HCT116 (cell line): ENCODE data around the gene TASP1. TPM values are rescaled to one million over a fixed set of nuclear protein-coding genes. Genes with fewer than 3 reads are reported as not detected.

Experiments
- ATAC-seq: fragments of 200-7000 bp; cut with Tn5 transposase; 2 replicates; pipeline ENCODE4 v1.9.1; 2020; ENCODE audit warnings: mild to moderate bottlenecking, moderate library complexity
- BruUV-seq: library from RNA; stranded (reverse); fragments of 400-500 nt; replicated peaks from 2 replicates; lab custom pipeline; 2021; lab: Mats Ljungman, UMichigan
- CTCF ChIA-PET: fragments of 300-600 bp; sonication (Branson Sonifier 250); formaldehyde crosslinking; loops from one replicate; lab custom pipeline; 2021; ENCODE audit warnings: antibody characterized with exemption; lab: Charles Lee
- POLR2A ChIA-PET: fragments of 300-600, 350-600 bp; sonication (Branson Sonifier 250); formaldehyde crosslinking; loops from one replicate; lab custom pipeline; 2021; ENCODE audit warnings: antibody characterized with exemption; lab: Charles Lee
- RAD21 ChIA-PET, 2 experiments: fragments of 300-600 bp; sonication (Branson Sonifier 250); formaldehyde crosslinking; loops; one replicate each; lab custom pipeline; 2023; ENCODE audit warnings: low total read pairs in 2 of 2; ENCODE audit not compliant: uncharacterized antibody in 2 of 2, unreplicated experiment in 2 of 2, low non-redundant PET in 1 of 2; lab: Charles Lee
- DNase-seq: peaks from one replicate; pipeline ENCODE4 v3.0.0-alpha.2; 2010; ENCODE audit warnings: low read depth, low spot score
- H2AFZ ChIP-seq: fragments of 200-600 bp; shearing (Covaris generic), sonication (generic); 2 replicates; pipeline ENCODE4 v1.6.1; 2017; ENCODE audit warnings: low read depth, mixed run types, mixed read lengths, antibody characterized with exemption, low read length; ENCODE audit not compliant: poor library complexity, severe bottlenecking
- H3K27ac ChIP-seq: 2 replicates; pipeline ENCODE4 v1.5.1; 2012; ENCODE audit warnings: low read depth, low read length
- H3K27me3 ChIP-seq: fragments of 200-600 bp; sonication (generic); 2 replicates; pipeline ENCODE4 v1.6.1; 2016; ENCODE audit warnings: mixed run types, low read length, mixed read lengths; ENCODE audit not compliant: insufficient read depth
- H3K36me3 ChIP-seq, 2 experiments: fragments of 200-500 bp in 1 of 2; fragments of 200-600 bp in 1 of 2; sonication (Bioruptor generic) in 1 of 2; sonication (generic) in 1 of 2; 2 replicates each; pipeline versions ENCODE4 v1.5.1 to v1.6.1; 2014 to 2016; ENCODE audit warnings: low read length in 2 of 2, inconsistent platforms in 1 of 2, mixed read lengths in 1 of 2, mixed run types in 1 of 2; ENCODE audit not compliant: insufficient read depth in 2 of 2, control insufficient read depth in 1 of 2
- H3K4me1 ChIP-seq, 2 experiments: fragments of 200-600 bp in 1 of 2; sonication (generic) in 1 of 2; 2 replicates each; pipeline versions ENCODE4 v1.5.1 to v1.6.1; 2012 to 2017; ENCODE audit warnings: low read length in 2 of 2, inconsistent platforms in 1 of 2, mild to moderate bottlenecking in 1 of 2, mixed read lengths in 1 of 2, mixed run types in 1 of 2, moderate library complexity in 1 of 2; ENCODE audit not compliant: insufficient read depth in 2 of 2, control insufficient read depth in 1 of 2
- H3K4me2 ChIP-seq: fragments of 200-600 bp; sonication (generic); 2 replicates; pipeline ENCODE4 v1.6.1; 2017; ENCODE audit warnings: mixed run types, low read length, mixed read lengths
- H3K4me3 ChIP-seq, 2 experiments: fragments of 200-600 bp in 1 of 2; sonication (generic) in 1 of 2; replicated peaks in 1 of 2; 2 replicates each; pipeline ENCODE4 v1.5.1; 2011 to 2016; ENCODE audit warnings: low read length in 2 of 2, control low read depth in 1 of 2, low read depth in 1 of 2, mild to moderate bottlenecking in 1 of 2, mixed read lengths in 1 of 2, mixed run types in 1 of 2
- H3K79me2 ChIP-seq: fragments of 200-600 bp; sonication (generic); 2 replicates; pipeline ENCODE4 v1.6.1; 2017; ENCODE audit warnings: mild to moderate bottlenecking, mixed run types, low read length, moderate library complexity, mixed read lengths; ENCODE audit not compliant: insufficient read depth
- H3K9ac ChIP-seq: fragments of 200-600 bp; sonication (generic); 2 replicates; pipeline ENCODE4 v1.6.1; 2016; ENCODE audit warnings: low read length, mixed read lengths
- H3K9me2 ChIP-seq: fragments of 200-600 bp; sonication (generic), shearing (Covaris generic); 2 replicates; pipeline ENCODE4 v1.6.1; 2017; ENCODE audit warnings: mixed run types, mild to moderate bottlenecking, moderate library complexity; ENCODE audit not compliant: insufficient read depth
- H3K9me3 ChIP-seq, 2 experiments: fragments of 200-500 bp in 1 of 2; fragments of 200-600 bp in 1 of 2; sonication (Bioruptor generic) in 1 of 2; sonication (generic) in 1 of 2; 2 replicates each; pipeline ENCODE4 v1.6.1; 2014 to 2017; ENCODE audit warnings: low read length in 2 of 2, mixed read lengths in 2 of 2, inconsistent platforms in 1 of 2, low read depth in 1 of 2, mild to moderate bottlenecking in 1 of 2, mixed run types in 1 of 2, moderate library complexity in 1 of 2; ENCODE audit not compliant: control insufficient read depth in 1 of 2, insufficient read depth in 1 of 2
- H4K20me1 ChIP-seq: fragments of 200-600 bp; sonication (generic), shearing (Covaris generic); 2 replicates; pipeline ENCODE4 v1.6.1; 2017; ENCODE audit warnings: mixed run types, mild to moderate bottlenecking, moderate library complexity; ENCODE audit not compliant: insufficient read depth
- ATF3 ChIP-seq: IDR thresholded peaks from 2 replicates; pipeline ENCODE4 v1.6.1; 2012
- CBX3 ChIP-seq: IDR thresholded peaks from 2 replicates; pipeline ENCODE4 v1.6.1; 2012; ENCODE audit warnings: low read depth
- CEBPB ChIP-seq: IDR thresholded peaks from 2 replicates; pipeline ENCODE4 v1.6.1; 2012; ENCODE audit warnings: low read depth
- ELF1 ChIP-seq: IDR thresholded peaks from 2 replicates; pipeline ENCODE4 v1.6.1; 2012; ENCODE audit warnings: low read depth, borderline replicate concordance
- EZH2 ChIP-seq: fragments of 200-600 bp; sonication (generic); IDR thresholded peaks from 2 replicates; pipeline ENCODE4 v1.6.1; 2017; ENCODE audit warnings: antibody characterized with exemption, mixed run types
- EZH2phosphoT487 ChIP-seq: fragments of 200-600 bp; IDR thresholded peaks from 2 replicates; pipeline ENCODE4 v1.6.1; 2018; ENCODE audit warnings: antibody characterized with exemption, borderline replicate concordance
- JUND ChIP-seq: IDR thresholded peaks from 2 replicates; pipeline ENCODE4 v1.6.1; 2012
- MAX ChIP-seq: IDR thresholded peaks from 2 replicates; pipeline ENCODE4 v1.6.1; 2012
- POLR2A ChIP-seq: IDR thresholded peaks from 2 replicates; pipeline ENCODE4 v1.7.0; 2011; ENCODE audit warnings: borderline replicate concordance; ENCODE audit not compliant: insufficient read depth, insufficient read length; ENCODE audit errors: extremely low read depth
- POLR2AphosphoS5 ChIP-seq: IDR thresholded peaks from 2 replicates; pipeline ENCODE4 v1.6.1; 2011; ENCODE audit warnings: mild to moderate bottlenecking, low read depth, low read length, moderate library complexity
- RAD21 ChIP-seq: IDR thresholded peaks from 2 replicates; pipeline ENCODE4 v1.6.1; 2012; ENCODE audit warnings: low read depth, mild to moderate bottlenecking
- REST ChIP-seq: IDR thresholded peaks from 2 replicates; pipeline ENCODE4 v1.6.1; 2012; ENCODE audit warnings: low read depth
- SIN3A ChIP-seq: IDR thresholded peaks from 2 replicates; pipeline ENCODE4 v1.6.1; 2012; ENCODE audit warnings: low read depth
- SP1 ChIP-seq: IDR thresholded peaks from 2 replicates; pipeline ENCODE4 v1.6.1; 2012; ENCODE audit warnings: low read depth
- SRF ChIP-seq: IDR thresholded peaks from 2 replicates; pipeline ENCODE4 v1.6.1; 2012; ENCODE audit warnings: low read depth
- TCF7L2 ChIP-seq: IDR thresholded peaks from 2 replicates; pipeline ENCODE4 v1.7.0; 2011; ENCODE audit warnings: borderline replicate concordance, inconsistent platforms; ENCODE audit not compliant: insufficient read depth, insufficient read length; ENCODE audit errors: extremely low read depth
- YY1 ChIP-seq: IDR thresholded peaks from 2 replicates; pipeline ENCODE4 v1.6.1; 2011; ENCODE audit warnings: low read length, low read depth, moderate library complexity, mild to moderate bottlenecking; ENCODE audit not compliant: insufficient replicate concordance; ENCODE audit errors: extremely low read depth
- ZFX ChIP-seq: fragments of 450-650 bp; IDR thresholded peaks from 2 replicates; pipeline ENCODE4 v1.6.1; 2017
- ZNF274 ChIP-seq: fragments of 200-500 bp; sonication (Bioruptor generic); IDR thresholded peaks from 2 replicates; pipeline ENCODE4 v1.6.1; 2014; ENCODE audit warnings: mild to moderate bottlenecking, low read depth, low read length, inconsistent platforms
- intact Hi-C: fragments of 100-400 bp; cut with micrococcal nuclease; formaldehyde crosslinking; loops from 2 replicates; pipeline ENCODE4 v1.10.0; 2022
- total RNA-seq: library from RNA; stranded (reverse); gene quantifications from one replicate; pipeline ENCODE4 v1.2.1, GENCODE V29; 2021; ENCODE audit not compliant: unreplicated experiment
- TF ChIP-seq, protein P1 (sequence below): IDR thresholded peaks from 2 replicates; pipeline ENCODE4 v1.6.1; 2011; ENCODE audit warnings: mild to moderate bottlenecking, low read length, moderate library complexity; ENCODE audit not compliant: insufficient replicate concordance; ENCODE audit errors: extremely low read depth

Gene TASP1
- total RNA-seq, 1 experiment from 2014 or later, result 19.1 TPM

DNA sequence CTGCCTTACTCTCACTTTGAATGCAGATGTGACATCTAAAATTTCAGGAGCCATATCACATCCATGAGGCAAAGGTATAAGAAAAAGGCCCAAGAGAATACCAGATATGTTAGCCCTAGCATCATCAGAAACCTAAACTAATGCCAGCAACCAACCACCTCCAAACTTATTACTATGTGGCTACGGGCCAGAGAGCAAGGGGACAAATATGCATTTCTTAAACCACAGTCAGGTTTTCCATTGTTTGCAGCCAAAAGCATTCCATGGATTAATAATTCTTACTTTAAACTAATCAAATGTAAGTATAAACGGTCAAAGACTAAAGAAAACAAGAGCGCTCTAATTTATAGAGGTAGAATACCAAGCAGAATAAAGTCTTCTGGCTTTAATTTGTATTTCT, 84.7 kb downstream of the TASP1 start:
- ChIA-PET RAD21 (no interaction called here), CTCF (no interaction called here), POLR2A (no interaction called here)
- H3K4me2 ChIP-seq, result no peak overlapping the region
- H2AFZ ChIP-seq, result no peak overlapping the region
- H3K9ac ChIP-seq, result no peak overlapping the region
- H3K9me2 ChIP-seq, result no peaks in the 10 kb centered on the region
- intact Hi-C loops, result no loop called here
- no peaks in the 10 kb centered on the region for H3K36me3 ChIP-seq
- ATAC-seq (no peak), DNase-seq (no peak)
- H3K4me1 ChIP-seq, result no peaks in the 10 kb centered on the region
- TF ChIP-seq POLR2AphosphoS5 (no peak), MAX (no peak), RAD21 (no peak), ELF1 (no peak), TCF7L2 (no peak), ZNF274 (no peak), CEBPB (no peak), YY1 (no peak), JUND (no peak), EZH2 (no peak), SRF (no peak), EZH2phosphoT487 (no peak), CBX3 (no peak), POLR2A (no peak), SP1 (no peak), ATF3 (no peak), REST (no peak), SIN3A (no peak), ZFX (no peak)
- TF ChIP-seq, protein P1, sequence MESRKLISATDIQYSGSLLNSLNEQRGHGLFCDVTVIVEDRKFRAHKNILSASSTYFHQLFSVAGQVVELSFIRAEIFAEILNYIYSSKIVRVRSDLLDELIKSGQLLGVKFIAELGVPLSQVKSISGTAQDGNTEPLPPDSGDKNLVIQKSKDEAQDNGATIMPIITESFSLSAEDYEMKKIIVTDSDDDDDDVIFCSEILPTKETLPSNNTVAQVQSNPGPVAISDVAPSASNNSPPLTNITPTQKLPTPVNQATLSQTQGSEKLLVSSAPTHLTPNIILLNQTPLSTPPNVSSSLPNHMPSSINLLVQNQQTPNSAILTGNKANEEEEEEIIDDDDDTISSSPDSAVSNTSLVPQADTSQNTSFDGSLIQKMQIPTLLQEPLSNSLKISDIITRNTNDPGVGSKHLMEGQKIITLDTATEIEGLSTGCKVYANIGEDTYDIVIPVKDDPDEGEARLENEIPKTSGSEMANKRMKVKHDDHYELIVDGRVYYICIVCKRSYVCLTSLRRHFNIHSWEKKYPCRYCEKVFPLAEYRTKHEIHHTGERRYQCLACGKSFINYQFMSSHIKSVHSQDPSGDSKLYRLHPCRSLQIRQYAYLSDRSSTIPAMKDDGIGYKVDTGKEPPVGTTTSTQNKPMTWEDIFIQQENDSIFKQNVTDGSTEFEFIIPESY, result no peak
- no peaks in the 10 kb centered on the region for H3K79me2 ChIP-seq
- no peaks in the 10 kb centered on the region for H3K9me3 ChIP-seq
- no peaks in the 10 kb centered on the region for H3K27me3 ChIP-seq
- no peak overlapping the region for H3K4me3 ChIP-seq
- BruUV-seq, result no TSS peak
- H3K27ac ChIP-seq, result no peak overlapping the region
- no peaks in the 10 kb centered on the region for H4K20me1 ChIP-seq
